Fibroblast of the aortic adventitia (primary cell): ENCODE measurements around the gene WDR81. TPM values are rescaled to one million over a fixed set of nuclear protein-coding genes. Genes with fewer than 3 reads are reported as not detected.
"Not testable (repeated sequence)": the region's sequence is repeated elsewhere in the genome, so short reads cannot be mapped to it uniquely, and the experiment has no call there.

Experiments
- DNase-seq: peaks from one replicate; pipeline ENCODE4 v3.0.0-alpha.2; 2010; ENCODE audit warnings: low read depth
- H3K4me3 ChIP-seq: 2 replicates; pipeline ENCODE4 v1.5.1; 2011; ENCODE audit warnings: low read depth, mild to moderate bottlenecking, control low read depth, low read length, moderate library complexity
- total RNA-seq: library from RNA; depleted of rRNA; stranded (reverse); fragments of >200 nt; gene quantifications from 2 replicates; pipeline ENCODE4 v1.2.3, GENCODE V29; 2012; ENCODE audit warnings: low replicate concordance
- TF ChIP-seq, protein P1 (sequence below): IDR thresholded peaks from 2 replicates; pipeline ENCODE4 v1.5.1; 2011; ENCODE audit warnings: mild to moderate bottlenecking, low read length, control low read depth, inconsistent platforms; ENCODE audit not compliant: insufficient read depth

Gene WDR81
- total RNA-seq, 1 donor: 27.7 TPM

GRCh38 chr17:1693339-1693738, 31.2 kb upstream of the WDR81 start:
- TF ChIP-seq, protein P1, sequence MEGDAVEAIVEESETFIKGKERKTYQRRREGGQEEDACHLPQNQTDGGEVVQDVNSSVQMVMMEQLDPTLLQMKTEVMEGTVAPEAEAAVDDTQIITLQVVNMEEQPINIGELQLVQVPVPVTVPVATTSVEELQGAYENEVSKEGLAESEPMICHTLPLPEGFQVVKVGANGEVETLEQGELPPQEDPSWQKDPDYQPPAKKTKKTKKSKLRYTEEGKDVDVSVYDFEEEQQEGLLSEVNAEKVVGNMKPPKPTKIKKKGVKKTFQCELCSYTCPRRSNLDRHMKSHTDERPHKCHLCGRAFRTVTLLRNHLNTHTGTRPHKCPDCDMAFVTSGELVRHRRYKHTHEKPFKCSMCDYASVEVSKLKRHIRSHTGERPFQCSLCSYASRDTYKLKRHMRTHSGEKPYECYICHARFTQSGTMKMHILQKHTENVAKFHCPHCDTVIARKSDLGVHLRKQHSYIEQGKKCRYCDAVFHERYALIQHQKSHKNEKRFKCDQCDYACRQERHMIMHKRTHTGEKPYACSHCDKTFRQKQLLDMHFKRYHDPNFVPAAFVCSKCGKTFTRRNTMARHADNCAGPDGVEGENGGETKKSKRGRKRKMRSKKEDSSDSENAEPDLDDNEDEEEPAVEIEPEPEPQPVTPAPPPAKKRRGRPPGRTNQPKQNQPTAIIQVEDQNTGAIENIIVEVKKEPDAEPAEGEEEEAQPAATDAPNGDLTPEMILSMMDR: no peak
- no peak overlapping the region for H3K4me3 ChIP-seq
- no peak for DNase-seq

DNA sequence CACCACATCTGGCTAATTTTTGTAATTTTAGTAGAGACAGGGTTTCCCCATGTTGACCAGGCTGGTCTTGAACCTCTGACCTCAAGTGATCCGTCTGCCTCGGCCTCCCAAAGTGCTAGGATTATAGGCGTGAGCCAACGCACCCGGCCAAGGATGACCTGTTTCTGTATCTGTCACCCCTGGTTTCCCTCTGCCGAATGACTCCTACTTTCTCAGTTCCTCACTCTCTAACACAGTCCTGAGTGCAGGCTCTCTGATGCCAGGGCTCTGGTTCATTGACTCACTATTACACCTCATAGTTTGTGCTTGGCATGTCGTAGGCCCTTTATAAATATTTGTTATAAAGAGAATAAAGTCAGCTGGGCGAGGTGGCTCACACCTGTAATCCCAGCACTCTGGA, 29.1 kb upstream of the WDR81 start:
- TF ChIP-seq, protein P1: no peak
- no peak overlapping the region for H3K4me3 ChIP-seq
- no peak for DNase-seq

- no peak for DNase-seq
- TF ChIP-seq, protein P1: no peak
- no peak overlapping the region for H3K4me3 ChIP-seq
These were observed 26.8 kb upstream of the WDR81 start for GRCh38 chr17:1697681-1698080.

DNA sequence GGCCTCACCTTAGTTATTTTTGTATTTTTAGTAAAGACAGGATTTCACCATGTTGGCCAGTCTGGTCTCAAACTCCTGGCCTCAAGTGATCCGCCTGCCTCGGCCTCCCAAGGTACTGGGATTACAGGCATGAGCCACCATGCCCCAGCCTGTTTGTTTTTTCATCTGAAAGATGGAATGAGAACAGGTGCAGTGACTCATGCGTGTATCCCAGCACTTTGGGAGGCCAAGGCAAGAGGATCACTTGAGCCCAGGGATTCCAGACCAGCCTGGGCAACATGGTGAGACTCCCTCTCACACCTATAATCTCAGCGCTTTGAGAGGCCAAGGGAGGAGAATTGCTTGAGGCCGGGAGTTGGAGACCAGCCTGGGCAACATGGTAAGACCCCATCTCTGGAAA, 24.6 kb upstream of the WDR81 start:
- not testable (repeated sequence) for DNase-seq, H3K4me3 ChIP-seq

DNA sequence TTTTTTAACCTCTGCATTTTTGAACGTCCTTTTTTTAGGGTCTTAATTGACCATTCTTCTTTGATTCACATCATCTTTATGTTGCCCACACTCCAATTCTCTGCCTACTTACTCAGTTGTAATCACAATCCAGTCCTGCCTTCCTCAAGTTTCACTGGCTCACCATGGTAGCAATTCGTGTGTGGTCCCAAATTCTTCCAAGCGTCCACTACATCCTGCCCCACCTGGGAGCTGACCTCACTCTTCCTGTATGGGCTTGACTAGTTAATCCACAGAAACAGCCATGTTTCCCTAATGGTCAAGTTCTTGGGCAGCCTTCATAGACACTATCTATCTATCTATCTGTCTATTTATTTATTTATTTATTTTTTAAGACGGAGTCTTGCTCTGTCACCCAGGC, 21.4 kb upstream of the WDR81 start:
- TF ChIP-seq, protein P1: no peak

DNA sequence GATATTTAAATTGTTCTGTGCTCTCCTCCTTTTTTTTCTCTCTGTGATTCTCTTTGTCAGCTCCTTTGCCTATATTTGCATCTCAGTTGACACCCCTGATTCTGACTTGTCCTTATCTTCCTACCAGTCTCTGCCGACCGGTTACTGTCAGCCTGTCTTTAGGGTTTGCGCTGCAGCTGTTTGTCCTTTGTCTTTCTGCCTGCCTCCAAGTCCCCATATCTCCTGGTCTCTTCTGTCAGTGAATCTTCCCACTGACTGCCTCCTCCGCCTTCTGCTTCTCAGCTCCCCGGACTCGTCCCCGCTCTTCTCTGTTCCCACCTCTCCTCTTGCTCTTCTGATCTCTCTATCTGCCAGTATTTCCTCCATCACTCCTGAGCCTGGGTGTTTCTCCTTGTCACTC, 19.5 kb upstream of the WDR81 start:
- TF ChIP-seq, protein P1: no peak
- DNase-seq: no peak
- H3K4me3 ChIP-seq: no peak overlapping the region

More for the DNA sequence above, 21.4 kb upstream of the WDR81 start:
- no peak for DNase-seq
- no peak overlapping the region for H3K4me3 ChIP-seq

GRCh38 chr17:1707107-1707506, 17.4 kb upstream of the WDR81 start:
- DNase-seq: no peak
- TF ChIP-seq, protein P1: no peak

DNA sequence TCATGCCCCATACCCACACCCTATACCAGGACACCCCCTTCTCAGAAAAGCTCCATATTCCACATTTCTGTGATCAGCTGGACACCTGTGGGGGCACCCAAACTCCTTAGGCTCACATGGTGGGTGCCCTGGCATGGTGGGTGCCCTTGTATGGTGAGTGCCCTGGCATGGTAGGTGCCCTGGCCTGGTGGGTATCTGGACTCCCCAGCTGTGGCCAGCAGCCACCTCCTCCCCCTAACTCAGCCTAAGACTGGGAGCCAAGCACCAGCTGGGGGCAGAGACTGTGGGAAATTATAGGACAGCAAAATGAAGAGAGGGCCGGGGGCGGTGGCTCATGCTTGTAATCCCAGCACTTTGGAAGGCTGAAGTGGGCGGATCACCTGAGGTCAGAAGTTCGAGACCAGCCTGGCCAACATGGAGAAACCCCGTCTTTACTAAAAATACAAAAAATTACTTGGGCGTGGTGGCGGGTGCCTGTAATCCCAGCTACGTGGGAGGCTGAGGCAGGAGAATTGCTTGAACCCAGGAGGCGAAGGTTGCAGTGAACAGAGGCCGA, 15.6 kb upstream of the WDR81 start:
- not testable (repeated sequence) for H3K4me3 ChIP-seq, DNase-seq

More at GRCh38 chr17:1707107-1707506, 17.4 kb upstream of the WDR81 start:
- H3K4me3 ChIP-seq: no peak overlapping the region
